DMS79 treated with DMSO at 0.1 percent for 48 hours (cell line): ENCODE results near the gene GCNT3.
A peak's percentile ranks its signal among the peaks of the same experiment; 100 is the strongest.

Source experiments
- DNase-seq: peaks from one replicate; lab custom pipeline; 2025; lab: John Stamatoyannopoulos, UW

GCNT3 gene

GRCh38 chr15:59611276-59612260 is at the start of gene GCNT3:
TSS of gene GCNT3 (plus strand) at chr15:59611783. CDS start at chr15:59618239, 6,456 bp downstream.
- no peak for DNase-seq

- DNase-seq = no peak
Observed at GRCh38 chr15:59562448-59563186, 49.0 kb upstream of the GCNT3 start.

GRCh38 chr15:59565299-59565698 is 46.3 kb upstream of the GCNT3 start:
- DNase-seq = no peak

- DNase-seq = no peak
Observed at GRCh38 chr15:59567324-59567723, 44.3 kb upstream of the GCNT3 start.

GRCh38 chr15:59569477-59569876 is 42.1 kb upstream of the GCNT3 start:
- DNase-seq = no peak

- no peak for DNase-seq
Observed at GRCh38 chr15:59570315-59570714, 41.3 kb upstream of the GCNT3 start.

GRCh38 chr15:59571606-59572005 is 40.0 kb upstream of the GCNT3 start:
- no peak for DNase-seq

- no peak for DNase-seq
Observed at GRCh38 chr15:59583088-59583487, 28.5 kb upstream of the GCNT3 start.

- DNase-seq = peak; percentile 58
Observed at GRCh38 chr15:59587085-59587826, 24.3 kb upstream of the GCNT3 start.

GRCh38 chr15:59590027-59590426 is 21.6 kb upstream of the GCNT3 start:
- DNase-seq = no peak

GRCh38 chr15:59591356-59591755 is 20.2 kb upstream of the GCNT3 start:
- no peak for DNase-seq

GRCh38 chr15:59594493-59594942 is 17.1 kb upstream of the GCNT3 start:
- DNase-seq = no peak

- DNase-seq = no peak
Observed at GRCh38 chr15:59594991-59595390, 16.6 kb upstream of the GCNT3 start.

GRCh38 chr15:59595434-59595915 is 16.1 kb upstream of the GCNT3 start:
- DNase-seq = no peak

GRCh38 chr15:59596640-59597039 is 14.9 kb upstream of the GCNT3 start:
- DNase-seq = no peak

- DNase-seq = no peak
Observed at GRCh38 chr15:59598461-59598860, 13.1 kb upstream of the GCNT3 start.

- no peak for DNase-seq
Observed at GRCh38 chr15:59605994-59606393, 5.6 kb upstream of the GCNT3 start.

- no peak for DNase-seq
Observed at GRCh38 chr15:59609730-59610712, 1.6 kb upstream of the GCNT3 start.

- no peak for DNase-seq
Observed at GRCh38 chr15:59614153-59614552, 2.6 kb downstream of the GCNT3 start.

- no peak for DNase-seq
Observed at GRCh38 chr15:59615661-59616060, 4.1 kb downstream of the GCNT3 start.

- DNase-seq = peak; percentile 68
Observed at GRCh38 chr15:59616379-59616778, 4.8 kb downstream of the GCNT3 start.
